HEK293 (cell line): Measurements from ENCODE around the gene ZBTB5.

Experiments
- MYNN ChIP-seq: fragments of 450-650 bp; formaldehyde crosslinking; IDR thresholded peaks from 2 replicates; pipeline ENCODE4 v1.5.1; 2016; ENCODE audit warnings: missing biosample characterization, missing genetic modification characterization, borderline replicate concordance
- RBAK ChIP-seq: fragments of 450-650 bp; formaldehyde crosslinking; IDR thresholded peaks from 2 replicates; pipeline ENCODE4 v1.5.1; 2016; ENCODE audit warnings: missing biosample characterization, missing genetic modification characterization
- WT1 ChIP-seq: fragments of 450-650 bp; formaldehyde crosslinking; IDR thresholded peaks from 2 replicates; pipeline ENCODE4 v1.5.1; 2016; ENCODE audit warnings: missing biosample characterization, missing genetic modification characterization
- ZFP37 ChIP-seq: fragments of 450-650 bp; formaldehyde crosslinking; IDR thresholded peaks from 2 replicates; pipeline ENCODE4 v1.5.1; 2016; ENCODE audit warnings: missing biosample characterization, missing genetic modification characterization
- ZNF138 ChIP-seq: fragments of 450-650 bp; formaldehyde crosslinking; IDR thresholded peaks from 2 replicates; pipeline ENCODE4 v1.5.1; 2016; ENCODE audit warnings: missing biosample characterization, missing genetic modification characterization, borderline replicate concordance
- ZNF2 ChIP-seq: fragments of 450-650 bp; formaldehyde crosslinking; IDR thresholded peaks from 2 replicates; pipeline ENCODE4 v1.5.1; 2016; ENCODE audit warnings: missing biosample characterization, missing genetic modification characterization
- ZNF274 ChIP-seq, 2 experiments: fragments of 200-500 bp in 1 of 2; fragments of 450-650 bp in 1 of 2; sonication (Bioruptor generic) in 1 of 2; formaldehyde crosslinking in 1 of 2; IDR thresholded peaks; 2 replicates each; pipeline versions ENCODE4 v1.5.1 to v1.6.1; 2014 to 2016; ENCODE audit warnings: borderline replicate concordance in 1 of 2, inconsistent platforms in 1 of 2, low read length in 1 of 2, missing biosample characterization in 1 of 2, missing genetic modification characterization in 1 of 2
- TF ChIP-seq, protein P1 (sequence below): fragments of 450-650 bp; formaldehyde crosslinking; IDR thresholded peaks from 2 replicates; pipeline ENCODE4 v1.5.1; 2016; ENCODE audit warnings: missing biosample characterization, missing genetic modification characterization

DNA sequence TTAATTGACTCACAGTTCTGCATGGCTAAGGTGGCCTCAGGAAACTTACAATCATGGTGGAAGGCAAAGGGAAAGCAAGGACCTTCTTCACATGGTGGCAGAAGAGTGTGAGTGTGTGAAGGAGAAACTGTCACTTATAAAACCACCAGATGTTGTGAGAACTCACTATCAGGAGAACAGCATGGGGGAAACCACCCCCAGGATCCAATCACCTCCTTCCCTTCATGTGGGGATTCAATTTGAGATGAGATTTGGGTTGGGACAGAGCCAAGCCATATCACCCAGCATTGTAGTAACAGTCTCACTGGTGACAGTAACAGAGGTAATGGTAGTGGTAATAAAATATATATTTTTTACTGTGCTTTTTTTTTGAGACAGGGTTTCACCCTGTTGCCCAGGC, 18.1 kb downstream of the ZBTB5 start:
- TF ChIP-seq RBAK (tag by site-specific recombination) (no peak), ZFP37 (tag by site-specific recombination) (no peak), ZNF274 (IDR thresholded peaks at IDR 0.05; ENCODE audit: low read length) (no peak), ZNF274 (tag by site-specific recombination; IDR thresholded peaks at IDR 0.05; ENCODE audit: borderline replicate concordance) (no peak), MYNN (no peak), ZNF138 (tag by site-specific recombination) (no peak), WT1 (tag by site-specific recombination) (no peak), ZNF2 (tag by site-specific recombination) (no peak)
- TF ChIP-seq, protein P1, sequence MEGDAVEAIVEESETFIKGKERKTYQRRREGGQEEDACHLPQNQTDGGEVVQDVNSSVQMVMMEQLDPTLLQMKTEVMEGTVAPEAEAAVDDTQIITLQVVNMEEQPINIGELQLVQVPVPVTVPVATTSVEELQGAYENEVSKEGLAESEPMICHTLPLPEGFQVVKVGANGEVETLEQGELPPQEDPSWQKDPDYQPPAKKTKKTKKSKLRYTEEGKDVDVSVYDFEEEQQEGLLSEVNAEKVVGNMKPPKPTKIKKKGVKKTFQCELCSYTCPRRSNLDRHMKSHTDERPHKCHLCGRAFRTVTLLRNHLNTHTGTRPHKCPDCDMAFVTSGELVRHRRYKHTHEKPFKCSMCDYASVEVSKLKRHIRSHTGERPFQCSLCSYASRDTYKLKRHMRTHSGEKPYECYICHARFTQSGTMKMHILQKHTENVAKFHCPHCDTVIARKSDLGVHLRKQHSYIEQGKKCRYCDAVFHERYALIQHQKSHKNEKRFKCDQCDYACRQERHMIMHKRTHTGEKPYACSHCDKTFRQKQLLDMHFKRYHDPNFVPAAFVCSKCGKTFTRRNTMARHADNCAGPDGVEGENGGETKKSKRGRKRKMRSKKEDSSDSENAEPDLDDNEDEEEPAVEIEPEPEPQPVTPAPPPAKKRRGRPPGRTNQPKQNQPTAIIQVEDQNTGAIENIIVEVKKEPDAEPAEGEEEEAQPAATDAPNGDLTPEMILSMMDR (tag by site-specific recombination) = no peak
